ENCODE data around the gene MMP11.

The MMP11 gene

GRCh38 chr22:23781065-23781464, 8.4 kb downstream of the MMP11 start:
- DNase-seq (ENCODE audit: low read depth in 2 of 3, low spot score in 2 of 3) = no peak

DNA sequence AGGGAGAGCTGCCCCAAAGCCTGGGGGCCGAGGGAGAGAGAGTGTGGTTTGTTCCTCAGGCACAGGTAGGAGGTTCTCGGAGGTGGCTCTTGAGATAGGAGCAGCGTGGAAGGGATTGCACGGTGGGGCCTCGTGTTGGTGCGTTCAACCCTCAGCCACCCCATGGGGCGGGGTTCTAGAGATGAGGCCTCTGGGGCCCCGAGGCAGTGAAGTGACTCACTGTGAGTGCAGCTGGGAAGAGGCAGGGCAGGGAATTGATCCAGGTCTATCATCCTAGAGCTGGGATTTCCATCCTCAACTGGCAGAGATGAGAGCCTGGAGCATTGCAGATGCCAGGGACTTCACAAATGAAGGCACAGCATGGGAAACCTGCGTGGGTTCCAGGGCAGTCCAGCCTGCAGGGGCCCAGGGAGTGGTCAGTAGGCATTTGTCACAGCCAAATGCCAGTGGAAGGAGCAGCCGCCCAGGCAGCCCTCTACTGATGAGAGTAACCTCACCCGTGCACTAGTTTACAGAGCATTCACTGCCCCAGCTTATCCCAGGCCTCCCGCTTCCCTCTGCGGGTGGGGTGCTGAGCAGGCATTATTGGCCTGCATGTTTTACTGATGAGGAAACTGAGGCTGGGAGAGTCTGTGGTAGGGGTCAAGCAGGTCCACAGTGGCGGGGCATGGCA, 9.0 kb downstream of the MMP11 start:
- DNase-seq (ENCODE audit: low read depth in 2 of 3, low spot score in 2 of 3) = no peak

- DNase-seq (ENCODE audit: low read depth in 2 of 3, low spot score in 2 of 3) = no peak
These were observed 9.6 kb downstream of the MMP11 start for GRCh38 chr22:23782252-23782651.

DNA sequence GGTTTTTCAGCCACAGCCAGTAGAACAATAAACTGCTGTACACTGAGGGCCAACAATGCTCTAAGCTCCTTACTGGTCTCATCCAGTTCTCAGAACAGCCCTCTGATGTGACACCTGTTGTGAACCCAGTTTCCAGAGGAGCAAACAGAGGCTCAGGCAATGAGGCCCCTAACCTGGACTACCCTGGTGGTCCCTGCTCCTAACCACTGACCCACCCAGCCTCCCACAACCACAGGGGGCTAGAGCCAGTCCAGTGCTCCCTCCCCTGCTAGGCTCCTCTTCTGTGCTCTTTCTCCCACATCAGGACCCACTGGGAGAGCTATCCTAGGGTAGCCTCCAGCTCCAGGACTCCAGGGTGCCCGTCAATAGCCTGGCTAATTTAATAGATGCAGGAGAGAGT, 10.1 kb downstream of the MMP11 start:
- DNase-seq (ENCODE audit: low read depth in 2 of 3, low spot score in 2 of 3) = no peak

DNA sequence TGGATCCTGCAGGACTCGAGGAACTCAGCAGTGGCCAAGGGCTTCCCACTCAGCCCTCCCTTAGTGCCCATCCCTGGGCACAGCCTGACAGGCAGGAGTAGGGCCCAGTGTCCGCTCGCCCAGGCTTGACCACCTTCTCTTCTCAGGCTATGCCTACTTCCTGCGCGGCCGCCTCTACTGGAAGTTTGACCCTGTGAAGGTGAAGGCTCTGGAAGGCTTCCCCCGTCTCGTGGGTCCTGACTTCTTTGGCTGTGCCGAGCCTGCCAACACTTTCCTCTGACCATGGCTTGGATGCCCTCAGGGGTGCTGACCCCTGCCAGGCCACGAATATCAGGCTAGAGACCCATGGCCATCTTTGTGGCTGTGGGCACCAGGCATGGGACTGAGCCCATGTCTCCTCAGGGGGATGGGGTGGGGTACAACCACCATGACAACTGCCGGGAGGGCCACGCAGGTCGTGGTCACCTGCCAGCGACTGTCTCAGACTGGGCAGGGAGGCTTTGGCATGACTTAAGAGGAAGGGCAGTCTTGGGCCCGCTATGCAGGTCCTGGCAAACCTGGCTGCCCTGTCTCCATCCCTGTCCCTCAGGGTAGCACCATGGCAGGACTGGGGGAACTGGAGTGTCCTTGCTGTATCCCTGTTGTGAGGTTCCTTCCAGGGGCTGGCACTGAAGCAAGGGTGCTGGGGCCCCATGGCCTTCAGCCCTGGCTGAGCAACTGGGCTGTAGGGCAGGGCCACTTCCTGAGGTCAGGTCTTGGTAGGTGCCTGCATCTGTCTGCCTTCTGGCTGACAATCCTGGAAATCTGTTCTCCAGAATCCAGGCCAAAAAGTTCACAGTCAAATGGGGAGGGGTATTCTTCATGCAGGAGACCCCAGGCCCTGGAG, 10.9 kb downstream of the MMP11 start:
- no peak for DNase-seq (ENCODE audit: low read depth in 2 of 3, low spot score in 2 of 3)

- no peak for DNase-seq (ENCODE audit: low read depth in 2 of 3, low spot score in 2 of 3)
These were observed 11.6 kb downstream of the MMP11 start for GRCh38 chr22:23784215-23784732.

DNA sequence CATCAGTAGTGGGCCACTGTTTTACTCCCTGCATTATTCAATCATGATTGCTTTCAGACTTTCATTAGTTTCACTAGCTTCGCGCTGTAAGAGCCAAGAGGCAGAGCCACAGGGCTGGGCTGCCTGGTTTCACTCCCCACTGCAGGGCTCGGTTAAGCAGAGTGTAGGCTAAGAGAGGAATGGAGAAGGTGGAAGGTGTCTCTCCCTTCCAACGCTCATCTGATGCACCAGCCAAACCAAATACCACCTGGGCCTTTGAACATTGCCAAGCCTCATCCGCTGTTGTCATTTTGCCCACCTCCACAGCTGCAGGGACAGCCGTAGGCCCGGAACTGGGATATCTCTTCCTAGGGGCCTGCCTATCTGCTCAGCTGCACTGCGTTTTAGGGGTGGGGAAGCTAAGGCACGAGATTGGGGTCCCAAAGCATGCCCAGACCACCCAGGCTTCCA, 13.6 kb downstream of the MMP11 start:
- DNase-seq (ENCODE audit: low read depth in 2 of 3, low spot score in 2 of 3) = no peak

- peak; percentile 80 to 91 (median 91) for DNase-seq (ENCODE audit: low read depth in 2 of 3, low spot score in 2 of 3)
These were observed 14.3 kb downstream of the MMP11 start, which contains the start of gene SMARCB1 for GRCh38 chr22:23786752-23787599. SMARCB1 (plus strand) TSS chr22:23786966; CDS start chr22:23787170, 204 bp downstream.

- DNase-seq (ENCODE audit: low read depth in 2 of 3, low spot score in 2 of 3) = no peak
These were observed 14.9 kb downstream of the MMP11 start for GRCh38 chr22:23787600-23787896.

- DNase-seq (ENCODE audit: low read depth in 2 of 3, low spot score in 2 of 3) = no peak
These were observed 15.3 kb downstream of the MMP11 start for GRCh38 chr22:23787910-23788309.

DNA sequence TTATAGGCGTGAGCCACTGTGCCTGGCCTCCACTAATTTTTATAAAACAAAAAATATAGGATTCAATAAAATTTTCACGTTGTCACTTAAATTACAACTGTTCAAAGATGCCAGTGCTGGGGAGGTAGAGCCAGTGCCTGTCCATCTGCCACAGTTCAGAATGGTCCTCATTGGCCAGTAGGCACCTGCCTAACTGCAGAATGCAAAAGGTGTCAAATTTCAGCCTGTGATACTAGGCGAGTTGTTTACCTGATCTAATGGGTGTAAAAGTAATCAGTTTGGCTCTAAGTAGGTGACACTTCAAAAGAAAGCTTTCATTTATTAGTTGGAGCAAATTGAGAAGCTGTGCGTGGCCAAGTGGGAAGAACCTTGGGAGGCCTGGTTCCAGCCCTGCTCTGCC, 16.5 kb downstream of the MMP11 start:
- no peak for DNase-seq (ENCODE audit: low read depth in 2 of 3, low spot score in 2 of 3)

- DNase-seq (ENCODE audit: low read depth in 2 of 3, low spot score in 2 of 3) = no peak
These were observed 17.0 kb downstream of the MMP11 start for GRCh38 chr22:23789638-23790037.

DNA sequence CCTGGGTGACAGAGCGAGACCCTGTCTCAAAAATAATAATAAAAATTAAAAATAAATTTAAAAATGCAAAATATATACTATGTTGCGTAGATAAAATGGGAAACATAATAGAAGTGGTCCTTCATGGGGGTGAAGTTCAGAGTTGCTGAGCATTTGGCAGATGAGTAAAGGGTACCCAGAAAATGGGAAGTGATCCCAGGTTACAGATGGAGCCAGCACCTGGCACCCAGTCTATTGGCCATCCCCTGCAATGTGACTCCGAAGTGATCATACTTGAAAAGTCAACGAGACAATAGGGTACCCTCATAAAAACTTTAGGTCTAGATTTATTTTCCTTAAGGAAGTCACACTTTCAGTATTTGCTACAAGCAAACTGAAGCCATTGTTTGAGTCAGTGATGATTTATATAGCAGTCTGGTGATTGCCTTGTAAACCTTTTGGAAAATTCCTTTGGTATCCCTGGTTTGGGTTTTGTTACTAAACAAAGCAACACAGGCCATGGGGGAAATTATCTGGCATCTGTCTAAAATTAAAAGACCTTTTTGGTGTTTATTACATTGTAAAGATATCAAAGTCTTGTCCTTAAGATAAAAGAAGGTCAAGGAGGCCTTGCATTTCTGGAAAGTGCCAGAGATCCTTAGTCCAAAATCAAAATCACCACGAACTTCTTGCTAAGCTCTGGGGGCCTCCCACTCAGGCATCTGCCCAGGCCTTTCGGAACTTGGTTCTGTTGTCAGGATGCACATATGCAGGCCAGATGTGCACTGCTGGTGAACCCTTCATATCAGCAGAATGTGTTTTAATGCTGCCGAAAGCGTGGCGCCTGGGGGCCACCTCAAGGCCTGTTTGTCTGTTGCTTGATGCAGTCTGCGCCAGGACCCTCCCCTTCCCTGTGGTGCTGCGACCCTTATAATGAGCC, 18.4 kb downstream of the MMP11 start:
- no peak for DNase-seq (ENCODE audit: low read depth in 2 of 3, low spot score in 2 of 3)

DNA sequence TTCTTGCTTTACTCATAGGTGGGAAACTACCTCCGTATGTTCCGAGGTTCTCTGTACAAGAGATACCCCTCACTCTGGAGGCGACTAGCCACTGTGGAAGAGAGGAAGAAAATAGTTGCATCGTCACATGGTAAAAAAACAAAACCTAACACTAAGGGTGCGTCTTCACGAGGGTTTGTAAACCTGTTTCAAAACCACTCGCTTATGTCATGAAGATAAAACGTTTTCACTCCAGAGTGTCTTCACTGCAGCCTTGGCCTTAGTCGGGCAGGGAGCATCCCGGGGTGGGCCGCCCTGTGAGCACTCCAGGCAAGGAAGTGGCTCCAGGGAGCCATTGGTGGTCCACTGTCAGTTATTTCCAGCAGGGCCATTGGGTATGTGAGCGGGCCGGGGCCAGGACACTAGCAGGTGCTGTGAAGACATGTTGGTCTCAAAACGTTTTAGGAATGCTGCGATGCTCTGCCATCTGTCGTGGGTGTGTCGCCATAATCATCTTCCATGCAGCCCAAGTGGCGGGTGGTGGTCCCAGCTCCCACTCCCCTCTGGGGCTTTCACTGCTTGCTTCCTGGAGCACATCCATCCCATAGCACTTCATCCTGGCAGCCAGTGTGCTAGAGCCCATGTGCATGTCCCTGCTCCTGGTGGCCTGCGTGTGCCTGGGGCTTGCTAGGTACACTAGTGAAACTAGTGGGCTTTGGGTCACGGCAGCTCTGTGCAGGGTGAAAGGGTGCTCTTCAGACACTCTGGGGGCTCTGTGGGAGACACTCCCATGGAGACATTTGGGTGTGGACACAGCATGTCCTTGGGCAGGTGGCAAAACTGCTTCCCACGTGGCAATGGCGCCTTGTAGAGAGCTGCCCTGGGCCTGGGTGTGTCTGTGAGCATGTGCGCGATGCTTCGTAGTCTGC, 19.3 kb downstream of the MMP11 start:
- DNase-seq (ENCODE audit: low read depth in 2 of 3, low spot score in 2 of 3) = no peak

DNA sequence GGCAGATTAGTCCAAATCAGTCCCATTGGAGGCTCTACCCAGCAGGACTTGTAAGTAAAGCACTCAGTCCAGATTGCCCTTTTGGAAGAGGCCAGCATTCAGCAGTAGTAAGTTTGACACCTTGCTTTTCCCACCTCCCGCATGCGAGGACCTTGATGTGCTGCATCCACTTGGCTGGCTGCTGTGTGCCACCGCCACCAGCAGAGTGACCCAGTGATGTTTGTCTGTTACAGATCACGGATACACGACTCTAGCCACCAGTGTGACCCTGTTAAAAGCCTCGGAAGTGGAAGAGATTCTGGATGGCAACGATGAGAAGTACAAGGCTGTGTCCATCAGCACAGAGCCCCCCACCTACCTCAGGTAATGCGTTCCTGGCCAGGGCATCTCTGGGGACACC, 20.7 kb downstream of the MMP11 start:
- no peak for DNase-seq (ENCODE audit: low read depth in 2 of 3, low spot score in 2 of 3)

- no peak for DNase-seq (ENCODE audit: low read depth in 2 of 3, low spot score in 2 of 3)
These were observed 23.8 kb downstream of the MMP11 start for GRCh38 chr22:23796461-23796860.

DNA sequence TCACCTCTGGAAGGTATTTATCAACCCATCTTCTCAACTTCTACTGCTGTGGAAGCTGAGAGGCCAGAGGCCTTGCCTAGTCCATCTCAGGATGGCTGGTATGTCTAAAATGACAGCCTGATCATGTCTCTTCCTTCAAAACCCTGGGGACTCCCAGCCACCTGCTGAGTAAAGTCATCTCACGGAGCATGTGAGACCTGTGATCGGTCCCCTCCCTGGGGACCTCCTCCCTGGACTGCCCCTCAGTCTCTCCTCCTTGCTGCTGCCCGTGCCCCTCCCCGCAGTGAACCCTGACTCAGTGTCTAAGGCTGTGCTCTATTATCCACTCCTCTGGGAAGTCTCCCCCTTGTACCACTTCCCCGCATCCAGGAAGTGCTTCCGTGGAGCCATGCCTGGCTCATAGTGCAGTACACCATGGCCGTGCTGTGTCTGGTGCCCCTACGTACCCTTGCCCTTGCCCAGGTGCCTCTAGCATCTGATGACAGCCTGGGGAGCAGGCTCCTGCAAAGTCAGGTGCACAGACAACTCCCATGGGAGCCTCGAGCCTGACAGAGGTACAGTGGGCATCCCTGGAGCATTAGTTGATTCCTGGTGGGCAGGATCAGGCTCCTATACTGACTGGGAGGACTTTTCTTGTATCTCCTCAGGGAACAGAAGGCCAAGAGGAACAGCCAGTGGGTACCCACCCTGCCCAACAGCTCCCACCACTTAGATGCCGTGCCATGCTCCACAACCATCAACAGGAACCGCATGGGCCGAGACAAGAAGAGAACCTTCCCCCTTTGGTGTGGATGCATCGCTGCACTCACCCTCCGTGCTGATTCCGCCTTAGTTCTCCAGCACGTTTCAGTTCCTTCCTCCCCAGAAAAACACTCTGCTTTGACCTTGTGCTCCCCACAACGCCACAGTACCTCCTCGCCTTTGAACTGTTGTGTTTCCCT, 27.9 kb downstream of the MMP11 start:
- DNase-seq (ENCODE audit: low read depth in 2 of 3, low spot score in 2 of 3) = no peak

GRCh38 chr22:23801238-23801821, 28.7 kb downstream of the MMP11 start:
- no peak for DNase-seq (ENCODE audit: low read depth in 2 of 3, low spot score in 2 of 3)

Measured in activated CD8-positive, alpha-beta memory T cell treated with anti-CD3 and anti-CD28 coated beads for 48 hours (primary cell).